HPDE6-E6E7 (cell line): ENCODE results near the gene PTGES2.
"Not testable (repeated sequence)": the region's sequence is repeated elsewhere in the genome, so short reads cannot be mapped to it uniquely, and the experiment has no call there.

Experiments
- DNase-seq: peaks from one replicate; pipeline ENCODE4 v3.0.0; 2011; ENCODE audit warnings: missing footprints; ENCODE audit errors: extremely low spot score

PTGES2 gene

GRCh38 chr9:128088253-128088945, 39.1 kb downstream of the PTGES2 start:
- no peak for DNase-seq

GRCh38 chr9:128087262-128087661, 40.3 kb downstream of the PTGES2 start:
- DNase-seq: no peak

- DNase-seq: no peak
Measured at GRCh38 chr9:128085943-128086342, 41.6 kb downstream of the PTGES2 start.

GRCh38 chr9:128084746-128085145, 42.8 kb downstream of the PTGES2 start:
- no peak for DNase-seq

- DNase-seq: no peak
Measured at GRCh38 chr9:128082151-128082550, 45.4 kb downstream of the PTGES2 start.

GRCh38 chr9:128081056-128081455, 46.5 kb downstream of the PTGES2 start:
- no peak for DNase-seq

GRCh38 chr9:128080206-128080605, 47.3 kb downstream of the PTGES2 start:
- DNase-seq: no peak

GRCh38 chr9:128078504-128079434, 48.8 kb downstream of the PTGES2 start:
- DNase-seq: peak; percentile 79

GRCh38 chr9:128077847-128078503, 49.6 kb downstream of the PTGES2 start:
- no peak for DNase-seq

GRCh38 chr9:128073253-128073886, 54.2 kb downstream of the PTGES2 start:
- no peak for DNase-seq

- no peak for DNase-seq
Measured at GRCh38 chr9:128072144-128073021, 55.1 kb downstream of the PTGES2 start.

GRCh38 chr9:128071475-128071874, 56.1 kb downstream of the PTGES2 start:
- not testable (repeated sequence) for DNase-seq

- no peak for DNase-seq
Measured at GRCh38 chr9:128070874-128071273, 56.7 kb downstream of the PTGES2 start.
